KMS-11 (cell line): ENCODE results near the gene DUSP6.

Experiments used
- H2AFZ ChIP-seq: fragments of 200-600 bp; sonication (generic); 2 replicates; pipeline ENCODE4 v1.6.1; 2016; ENCODE audit warnings: antibody characterized with exemption, mixed run types, low read depth
- H3K27ac ChIP-seq: fragments of 200-600 bp; sonication (generic); 2 replicates; pipeline ENCODE4 v1.6.1; 2016; ENCODE audit warnings: mild to moderate bottlenecking, mixed run types
- H3K27me3 ChIP-seq: fragments of 200-600 bp; sonication (generic); 2 replicates; pipeline ENCODE4 v1.6.1; 2017; ENCODE audit warnings: mild to moderate bottlenecking, low read depth, mixed run types, moderate library complexity; ENCODE audit not compliant: insufficient read depth
- H3K36me3 ChIP-seq: fragments of 200-600 bp; sonication (generic); 2 replicates; pipeline ENCODE4 v1.6.1; 2017; ENCODE audit warnings: mild to moderate bottlenecking, mixed run types; ENCODE audit not compliant: insufficient read depth
- H3K4me1 ChIP-seq: fragments of 200-600 bp; sonication (generic); 2 replicates; pipeline ENCODE4 v1.6.1; 2016; ENCODE audit warnings: mild to moderate bottlenecking, low read depth, mixed run types; ENCODE audit not compliant: poor library complexity, severe bottlenecking
- H3K4me2 ChIP-seq: fragments of 200-600 bp; sonication (generic); 2 replicates; pipeline ENCODE4 v1.7.0; 2016; ENCODE audit warnings: mild to moderate bottlenecking, mixed run types
- H3K4me3 ChIP-seq: fragments of 200-600 bp; sonication (generic); IDR thresholded peaks from 2 replicates; pipeline ENCODE4 v1.6.1; 2017; ENCODE audit warnings: low read depth, low read length, mixed read lengths; ENCODE audit not compliant: insufficient read depth
- H3K79me2 ChIP-seq: fragments of 200-600 bp; sonication (generic); 2 replicates; pipeline ENCODE4 v1.6.1; 2016; ENCODE audit warnings: low read depth, mixed run types; ENCODE audit not compliant: insufficient read depth
- H3K9ac ChIP-seq: fragments of 200-600 bp; sonication (generic); 2 replicates; pipeline ENCODE4 v1.6.1; 2016; ENCODE audit warnings: mild to moderate bottlenecking, mixed run types
- H4K20me1 ChIP-seq: fragments of 200-600 bp; sonication (generic); 2 replicates; pipeline ENCODE4 v1.6.1; 2016; ENCODE audit warnings: mild to moderate bottlenecking, mixed run types; ENCODE audit not compliant: insufficient read depth
- CTCF ChIP-seq: fragments of 200-600 bp; sonication (generic); conservative IDR thresholded peaks from 2 replicates; pipeline ENCODE4 v1.6.1; 2017; ENCODE audit warnings: low read depth, mild to moderate bottlenecking, antibody characterized with exemption, low read length, moderate library complexity, mixed read lengths

DUSP6 gene

DNA sequence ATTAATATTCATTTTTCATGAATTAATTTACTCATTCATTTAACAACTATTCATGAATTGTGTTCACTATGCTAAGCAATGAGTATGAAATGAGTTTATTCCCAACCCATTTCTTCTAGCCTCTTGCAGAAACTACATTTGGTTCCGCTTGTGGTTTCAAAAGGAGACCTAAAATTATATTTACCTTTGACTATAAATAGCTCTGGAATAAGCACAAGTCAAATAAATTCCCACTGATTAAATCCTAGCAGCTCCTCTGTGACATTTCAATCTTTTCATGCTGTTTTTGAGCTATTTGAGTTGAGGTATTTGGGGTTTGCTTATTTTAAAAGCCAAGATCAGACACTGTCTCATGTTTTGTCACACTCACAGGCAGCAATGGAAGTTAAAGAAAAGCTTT, 46.9 kb downstream of the DUSP6 start:
- H3K27me3 ChIP-seq, result no peaks in the 10 kb centered on the region
- no peak overlapping the region for H3K27ac ChIP-seq
- H3K79me2 ChIP-seq, result no peaks in the 10 kb centered on the region
- no peak overlapping the region for H2AFZ ChIP-seq
- H3K36me3 ChIP-seq, result no peaks in the 10 kb centered on the region
- no peak overlapping the region for H3K4me3 ChIP-seq
- no peak overlapping the region for H3K9ac ChIP-seq
- no peak for TF ChIP-seq CTCF
- H4K20me1 ChIP-seq, result no peaks in the 10 kb centered on the region
- no peak overlapping the region for H3K4me2 ChIP-seq
- peaks cover 19% of the 10 kb centered on the region for H3K4me1 ChIP-seq

- Histone ChIP-seq H3K4me2 (no peak overlapping the region), H3K27me3 (no peaks in the 10 kb centered on the region)
- no peak for TF ChIP-seq CTCF
Observed at GRCh38 chr12:89299931-89300330, 52.4 kb downstream of the DUSP6 start.

DNA sequence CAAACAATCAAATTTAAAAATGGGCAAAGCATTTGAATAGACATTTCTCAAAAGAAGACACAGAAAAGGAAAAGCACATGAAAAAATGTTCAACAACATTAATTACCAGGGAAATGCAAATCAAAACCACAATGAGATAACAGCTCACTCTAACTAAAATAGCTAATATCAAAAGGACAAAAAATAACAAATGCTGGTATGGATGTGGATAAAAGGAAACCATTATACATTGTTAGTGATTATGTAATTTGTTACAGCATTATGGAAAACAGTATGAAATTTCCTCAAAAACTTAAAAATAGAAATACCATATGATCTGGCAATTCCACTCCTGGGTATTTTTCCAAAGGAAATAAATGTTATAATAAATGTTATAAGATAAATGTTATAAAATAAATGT, 52.9 kb downstream of the DUSP6 start:
- H4K20me1 ChIP-seq, result no peaks in the 10 kb centered on the region
- no peak overlapping the region for H3K9ac ChIP-seq
- no peaks in the 10 kb centered on the region for H3K4me1 ChIP-seq
- no peak overlapping the region for H3K27ac ChIP-seq
- no peak overlapping the region for H3K4me2 ChIP-seq
- H3K27me3 ChIP-seq, result no peaks in the 10 kb centered on the region
- H3K36me3 ChIP-seq, result no peaks in the 10 kb centered on the region
- no peak for TF ChIP-seq CTCF
- H3K79me2 ChIP-seq, result no peaks in the 10 kb centered on the region
- no peak overlapping the region for H2AFZ ChIP-seq
- no peak overlapping the region for H3K4me3 ChIP-seq

More at GRCh38 chr12:89299931-89300330, 52.4 kb downstream of the DUSP6 start:
- Histone ChIP-seq H3K4me1 (no peaks in the 10 kb centered on the region), H2AFZ (no peak overlapping the region), H3K27ac (no peak overlapping the region), H3K4me3 (no peak overlapping the region), H3K9ac (no peak overlapping the region), H4K20me1 (no peaks in the 10 kb centered on the region), H3K79me2 (no peaks in the 10 kb centered on the region), H3K36me3 (no peaks in the 10 kb centered on the region)
